Nephron progenitor cell (in vitro differentiated cells): ENCODE measurements around the gene C1orf226.
"Not testable (repeated sequence)": the region's sequence is repeated elsewhere in the genome, so short reads cannot be mapped to it uniquely, and the experiment has no call there.

Experiments
- DNase-seq: peaks from one replicate; pipeline ENCODE4 v3.0.0; 2021
- H3K27ac Mint-ChIP-seq: 2 replicates; pipeline ENCODE4 v1.8.0; 2021; ENCODE audit warnings: mild to moderate bottlenecking, moderate library complexity, mixed read lengths
- H3K27me3 Mint-ChIP-seq: 2 replicates; pipeline ENCODE4 v1.8.0; 2021; ENCODE audit warnings: mild to moderate bottlenecking, low read depth, mixed read lengths; ENCODE audit not compliant: poor library complexity
- H3K36me3 Mint-ChIP-seq: 2 replicates; pipeline ENCODE4 v1.8.0; 2021; ENCODE audit warnings: low read depth, mixed read lengths
- H3K4me1 Mint-ChIP-seq: 2 replicates; pipeline ENCODE4 v1.8.0; 2021; ENCODE audit warnings: mixed read lengths
- H3K4me3 Mint-ChIP-seq: 2 replicates; pipeline ENCODE4 v1.8.0; 2021; ENCODE audit warnings: mild to moderate bottlenecking, moderate library complexity, mixed read lengths
- H3K9me3 Mint-ChIP-seq: 2 replicates; pipeline ENCODE4 v1.8.0; 2021; ENCODE audit warnings: mild to moderate bottlenecking, moderate library complexity, mixed read lengths
- TF ChIP-seq, protein P1 (sequence below): fragments of 200-600 bp; sonication (generic); IDR thresholded peaks from 2 replicates; pipeline ENCODE4 v1.5.0; 2021; ENCODE audit warnings: antibody characterized with exemption

The C1orf226 gene

DNA sequence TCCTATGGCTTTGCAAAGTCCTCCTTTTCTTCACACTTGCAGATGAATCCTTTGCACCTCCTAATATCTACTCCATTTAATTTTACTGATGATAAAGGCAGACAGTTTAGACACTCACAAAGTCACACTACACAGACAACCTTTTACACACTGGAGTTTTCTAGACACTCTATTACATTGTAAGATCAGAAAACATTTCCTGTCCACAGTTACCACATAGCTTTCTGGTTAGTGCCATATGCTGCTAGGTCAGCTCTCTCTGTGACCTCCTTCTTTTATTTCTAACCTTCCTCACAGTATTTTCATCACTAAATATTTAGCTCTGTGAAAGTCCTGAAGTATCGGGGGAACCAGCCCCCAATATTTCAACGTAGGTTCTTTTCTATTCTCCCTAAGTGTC, 25.3 kb downstream of the C1orf226 start:
- no peak for DNase-seq
- Mint-ChIP-seq H3K9me3 (no peaks in the 10 kb centered on the region), H3K4me1 (no peaks in the 10 kb centered on the region), H3K4me3 (no peak overlapping the region), H3K27ac (no peak overlapping the region), H3K27me3 (peaks cover 18% of the 10 kb centered on the region), H3K36me3 (no peaks in the 10 kb centered on the region)
- TF ChIP-seq, protein P1, sequence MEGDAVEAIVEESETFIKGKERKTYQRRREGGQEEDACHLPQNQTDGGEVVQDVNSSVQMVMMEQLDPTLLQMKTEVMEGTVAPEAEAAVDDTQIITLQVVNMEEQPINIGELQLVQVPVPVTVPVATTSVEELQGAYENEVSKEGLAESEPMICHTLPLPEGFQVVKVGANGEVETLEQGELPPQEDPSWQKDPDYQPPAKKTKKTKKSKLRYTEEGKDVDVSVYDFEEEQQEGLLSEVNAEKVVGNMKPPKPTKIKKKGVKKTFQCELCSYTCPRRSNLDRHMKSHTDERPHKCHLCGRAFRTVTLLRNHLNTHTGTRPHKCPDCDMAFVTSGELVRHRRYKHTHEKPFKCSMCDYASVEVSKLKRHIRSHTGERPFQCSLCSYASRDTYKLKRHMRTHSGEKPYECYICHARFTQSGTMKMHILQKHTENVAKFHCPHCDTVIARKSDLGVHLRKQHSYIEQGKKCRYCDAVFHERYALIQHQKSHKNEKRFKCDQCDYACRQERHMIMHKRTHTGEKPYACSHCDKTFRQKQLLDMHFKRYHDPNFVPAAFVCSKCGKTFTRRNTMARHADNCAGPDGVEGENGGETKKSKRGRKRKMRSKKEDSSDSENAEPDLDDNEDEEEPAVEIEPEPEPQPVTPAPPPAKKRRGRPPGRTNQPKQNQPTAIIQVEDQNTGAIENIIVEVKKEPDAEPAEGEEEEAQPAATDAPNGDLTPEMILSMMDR = no peak

DNA sequence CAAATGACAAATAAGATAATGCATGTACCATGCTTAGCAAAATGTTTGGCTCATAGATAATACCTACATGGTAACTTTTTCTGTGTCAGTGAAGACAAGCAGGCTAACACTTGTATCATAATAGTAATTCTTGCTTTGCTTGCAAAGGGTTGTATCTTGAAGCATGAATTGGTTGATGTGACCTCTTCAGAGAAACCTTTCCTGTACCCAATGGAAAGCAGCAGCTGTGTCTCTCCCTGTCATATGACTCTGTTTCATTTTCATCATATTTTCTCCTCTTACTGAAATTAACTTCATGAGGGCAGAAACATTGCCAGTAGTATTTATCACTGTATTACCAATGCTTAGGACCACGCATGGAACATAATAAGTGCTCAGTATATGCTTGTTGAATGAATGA, 26.0 kb downstream of the C1orf226 start:
- TF ChIP-seq, protein P1 = no peak
- no peaks in the 10 kb centered on the region for H3K9me3 Mint-ChIP-seq

DNA sequence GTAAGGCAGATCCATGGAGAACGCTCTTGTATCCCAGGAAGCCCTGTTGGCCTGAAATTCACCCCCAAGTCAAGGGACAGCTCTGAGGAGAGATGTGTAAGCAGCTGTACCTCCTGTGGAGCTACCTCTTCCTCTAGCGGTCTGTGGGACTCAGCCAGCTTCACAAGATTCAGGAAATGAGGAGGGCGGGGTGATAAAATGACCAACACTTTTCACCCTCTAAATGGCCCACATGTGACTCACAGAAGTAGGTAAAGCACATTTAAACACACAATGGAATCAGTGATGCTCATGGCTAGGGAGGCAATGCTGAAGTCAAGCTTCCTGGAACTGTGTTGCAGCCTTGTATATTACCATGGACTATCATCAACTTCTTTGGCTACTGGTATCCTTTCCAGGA, 30.5 kb downstream of the C1orf226 start, which contains the start of gene SH2D1B:
Gene SH2D1B (minus strand): TSS at position 135 of the 400 bp plus-strand sequence. CDS start 120 bp downstream, at position 15.
- no peak for DNase-seq
- TF ChIP-seq, protein P1 = no peak
- Mint-ChIP-seq H3K4me1 (no peaks in the 10 kb centered on the region), H3K4me3 (no peak within 1 kb of the TSS), H3K9me3 (peaks cover 6% of the 10 kb centered on the region), H3K27ac (no peak within 1 kb of the TSS), H3K36me3 (no peaks in the 10 kb centered on the region), H3K27me3 (peaks cover 19% of the 10 kb centered on the region)

More for the DNA sequence above, 26.0 kb downstream of the C1orf226 start:
- no peak overlapping the region for H3K27ac Mint-ChIP-seq
- no peak for DNase-seq
- no peaks in the 10 kb centered on the region for H3K36me3 Mint-ChIP-seq
- H3K4me3 Mint-ChIP-seq = no peak overlapping the region
- H3K4me1 Mint-ChIP-seq = no peaks in the 10 kb centered on the region
- H3K27me3 Mint-ChIP-seq = peaks cover 19% of the 10 kb centered on the region

DNA sequence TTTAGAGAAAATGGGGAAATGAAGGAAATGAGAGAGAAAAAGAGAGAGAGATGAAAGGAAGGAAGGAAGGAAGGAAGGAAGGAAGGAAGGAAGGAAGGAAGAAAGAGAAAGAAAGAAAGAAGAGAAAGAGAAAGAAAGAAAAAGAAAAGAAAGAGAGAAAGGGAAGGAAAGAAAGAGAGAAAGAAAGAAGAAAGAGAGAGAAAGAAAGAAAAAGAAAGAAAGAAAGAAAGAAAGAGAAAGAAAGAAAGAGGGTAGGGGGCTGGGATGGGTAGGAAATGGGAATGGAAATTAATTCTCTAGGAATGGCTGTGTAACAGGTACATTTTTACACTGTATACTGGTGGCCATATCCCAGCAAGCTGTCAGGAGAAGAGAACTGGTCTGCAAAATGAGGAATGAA, 34.7 kb downstream of the C1orf226 start:
- H3K4me3 Mint-ChIP-seq = no peak overlapping the region
- H3K36me3 Mint-ChIP-seq = no peaks in the 10 kb centered on the region
- H3K9me3 Mint-ChIP-seq = peaks cover 6% of the 10 kb centered on the region
- H3K4me1 Mint-ChIP-seq = no peaks in the 10 kb centered on the region
- peaks cover 13% of the 10 kb centered on the region for H3K27me3 Mint-ChIP-seq
- no peak for DNase-seq
- TF ChIP-seq, protein P1 = no peak
- H3K27ac Mint-ChIP-seq = no peak overlapping the region

DNA sequence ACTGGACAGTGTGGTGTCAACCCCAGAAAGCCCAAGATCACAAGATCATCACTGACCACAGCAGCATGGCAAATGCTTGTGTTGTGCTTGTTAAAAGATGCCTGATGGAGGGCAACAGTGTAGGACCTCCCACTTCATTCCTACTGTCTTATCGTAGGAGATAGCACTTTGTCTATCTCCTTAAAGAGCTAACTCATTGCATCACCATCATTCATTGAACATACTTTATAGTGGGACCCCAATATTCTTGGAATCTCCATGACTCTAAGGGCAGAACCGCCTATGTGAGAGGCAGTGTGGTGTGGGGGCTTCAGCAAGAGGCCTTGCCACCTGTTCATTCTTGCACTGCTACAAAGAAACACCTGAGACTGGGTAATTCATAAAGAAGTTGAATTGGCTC, 35.4 kb downstream of the C1orf226 start:
- H3K4me1 Mint-ChIP-seq = no peaks in the 10 kb centered on the region
- TF ChIP-seq, protein P1 = no peak
- no peaks in the 10 kb centered on the region for H3K36me3 Mint-ChIP-seq
- no peak overlapping the region for H3K4me3 Mint-ChIP-seq
- H3K27ac Mint-ChIP-seq = no peak overlapping the region
- no peak for DNase-seq
- peaks cover 7% of the 10 kb centered on the region for H3K27me3 Mint-ChIP-seq
- H3K9me3 Mint-ChIP-seq = peaks cover 6% of the 10 kb centered on the region

DNA sequence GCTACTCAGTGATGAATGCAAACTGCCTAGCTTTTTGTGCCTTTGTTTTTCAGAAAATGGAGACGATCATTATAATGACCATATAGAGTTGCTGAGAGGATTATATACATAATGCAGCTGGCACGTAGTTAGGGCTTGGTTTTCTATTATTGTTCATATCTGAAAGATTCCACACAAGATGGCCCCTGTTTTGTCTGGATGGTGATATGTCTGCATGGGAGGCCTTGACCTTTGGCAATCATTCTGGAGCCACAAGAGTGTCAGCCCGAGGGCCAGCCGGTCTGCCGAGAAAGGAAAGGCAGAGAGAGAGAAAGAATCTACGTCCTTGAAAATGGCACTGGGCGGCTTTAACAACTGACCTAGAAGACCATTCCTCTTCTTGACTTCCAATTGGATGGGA, 36.1 kb downstream of the C1orf226 start:
- peaks cover 6% of the 10 kb centered on the region for H3K9me3 Mint-ChIP-seq
- TF ChIP-seq, protein P1 = no peak
- DNase-seq = no peak
- no peak overlapping the region for H3K27ac Mint-ChIP-seq
- no peak overlapping the region for H3K4me3 Mint-ChIP-seq
- H3K4me1 Mint-ChIP-seq = no peaks in the 10 kb centered on the region
- H3K36me3 Mint-ChIP-seq = no peaks in the 10 kb centered on the region
- peaks cover 7% of the 10 kb centered on the region for H3K27me3 Mint-ChIP-seq

DNA sequence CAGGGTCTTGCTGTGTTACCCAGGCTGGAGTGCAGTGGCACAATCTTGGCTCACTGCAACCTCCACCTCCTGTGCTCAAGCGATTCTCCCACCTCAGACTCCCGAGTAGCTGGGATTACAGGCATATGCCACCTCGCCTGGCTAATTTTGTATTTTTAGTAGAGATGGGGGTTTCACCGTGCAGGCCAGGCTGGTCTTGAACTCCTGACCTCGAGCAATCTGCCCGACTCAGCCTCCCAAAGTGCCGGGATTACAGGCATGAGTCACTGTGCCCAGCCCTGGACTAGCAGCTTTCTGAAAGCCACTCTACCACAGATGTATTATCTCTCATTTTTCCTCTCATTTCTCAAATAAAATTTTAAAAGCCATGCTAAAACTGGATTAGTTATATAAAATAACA, 37.1 kb downstream of the C1orf226 start:
- not testable (repeated sequence) for H3K4me3 Mint-ChIP-seq, H3K4me1 Mint-ChIP-seq, H3K27me3 Mint-ChIP-seq, H3K27ac Mint-ChIP-seq, H3K36me3 Mint-ChIP-seq, DNase-seq
- H3K9me3 Mint-ChIP-seq = peaks cover 11% of the 10 kb centered on the region

DNA sequence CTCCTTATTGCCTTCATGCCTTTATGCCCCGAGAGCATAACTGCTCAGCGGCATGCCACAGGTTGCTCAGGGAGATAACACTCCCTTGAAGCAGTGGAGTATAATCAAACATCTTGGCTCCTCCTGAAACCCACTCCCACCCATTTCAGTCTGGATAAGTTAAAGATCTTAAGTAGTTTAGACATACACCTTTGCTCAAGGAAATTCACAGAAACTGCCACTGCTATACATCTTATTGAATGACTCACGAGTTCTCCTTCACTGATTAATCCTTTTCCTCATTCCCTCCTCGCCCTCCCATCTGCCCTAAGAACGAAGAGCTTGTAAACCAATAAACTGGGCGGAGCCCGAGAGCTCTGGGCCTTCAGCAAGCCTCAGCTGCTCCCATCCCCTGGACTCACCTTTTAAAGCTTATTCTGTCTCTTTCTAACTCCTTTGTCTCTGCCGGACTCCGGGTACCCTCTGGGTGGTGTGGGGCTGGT, 38.0 kb downstream of the C1orf226 start:
- H3K4me3 Mint-ChIP-seq, DNase-seq, H3K36me3 Mint-ChIP-seq, H3K4me1 Mint-ChIP-seq, H3K27me3 Mint-ChIP-seq: not testable (repeated sequence)
- H3K9me3 Mint-ChIP-seq = peaks cover 15% of the 10 kb centered on the region
- H3K27ac Mint-ChIP-seq = peak overlapping the region; percentile 44
